H1 (cell line): ENCODE results near the gene PBX3. TPM values are rescaled to one million over a fixed set of nuclear protein-coding genes. Genes with fewer than 3 reads are reported as not detected.

Source experiments
- CTCF ChIA-PET: fragments of 300-600 bp; sonication (Branson Sonifier 250); formaldehyde crosslinking; loops from one replicate; lab custom pipeline; 2021; ENCODE audit not compliant: partially characterized antibody; lab: Charles Lee
- POLR2A ChIA-PET: fragments of 300-600 bp; sonication (Branson Sonifier 250); formaldehyde crosslinking; loops from one replicate; lab custom pipeline; 2021; ENCODE audit warnings: inconsistent platforms; ENCODE audit not compliant: partially characterized antibody; lab: Charles Lee
- DNase-seq, 2 experiments: peaks; one replicate each; pipeline versions ENCODE4 v3.0.0 to v3.0.0-alpha.2; 2010 to 2022; ENCODE audit warnings: low spot score in 2 of 2, low read depth in 1 of 2, mixed read lengths in 1 of 2
- FAIRE-seq: peaks from 2 replicates; lab custom pipeline; 2011; peaks lifted over from hg19 to GRCh38; lab: Jason Lieb, UNC
- H2AFZ ChIP-seq: 2 replicates; pipeline ENCODE4 v1.8.1; 2012; ENCODE audit warnings: low read length, inconsistent platforms
- H2AK5ac ChIP-seq: 2 replicates; pipeline ENCODE4 v1.6.1; 2013; ENCODE audit warnings: low read depth, low read length
- H2BK120ac ChIP-seq: replicated peaks from 2 replicates; pipeline ENCODE3; 2013; ENCODE audit warnings: low read depth, low read length, inconsistent platforms
- H2BK12ac ChIP-seq: 2 replicates; pipeline ENCODE4 v1.6.1; 2013; ENCODE audit warnings: low read depth, low read length
- H2BK15ac ChIP-seq: 2 replicates; pipeline ENCODE4 v1.6.1; 2013; ENCODE audit warnings: low read length
- H2BK20ac ChIP-seq: 2 replicates; pipeline ENCODE4 v1.6.1; 2013; ENCODE audit warnings: low read length
- H2BK5ac ChIP-seq: 2 replicates; pipeline ENCODE4 v1.6.1; 2013; ENCODE audit warnings: low read depth, low read length
- H3K14ac ChIP-seq: 2 replicates; pipeline ENCODE4 v1.6.1; 2013; ENCODE audit warnings: inconsistent platforms; ENCODE audit not compliant: insufficient read length
- H3K18ac ChIP-seq: 2 replicates; pipeline ENCODE4 v1.6.1; 2013; ENCODE audit warnings: low read length; ENCODE audit errors: extremely low read depth
- H3K23ac ChIP-seq: 2 replicates; pipeline ENCODE4 v1.6.1; 2013; ENCODE audit warnings: inconsistent platforms; ENCODE audit not compliant: insufficient read length
- H3K23me2 ChIP-seq: 2 replicates; pipeline ENCODE4 v1.6.1; 2013; ENCODE audit warnings: low read depth, low read length
- H3K27ac ChIP-seq: 2 replicates; pipeline ENCODE4 v1.6.1; 2011; ENCODE audit warnings: low read depth, low read length, inconsistent platforms
- H3K27me3 ChIP-seq, 4 experiments: replicated peaks in 1 of 4; 1 replicate in 1 of 4; 2 replicates in 3 of 4; pipeline versions ENCODE4 v1.6.1 to v1.8.1; 2011 to 2013; ENCODE audit warnings: low read length in 3 of 4, mild to moderate bottlenecking in 3 of 4, inconsistent platforms in 2 of 4, mixed read lengths in 2 of 4, moderate library complexity in 1 of 4; ENCODE audit not compliant: control insufficient read depth in 3 of 4, insufficient read depth in 3 of 4; ENCODE audit errors: extremely low read depth in 1 of 4
- H3K36me3 ChIP-seq, 4 experiments: 2 replicates each; pipeline versions ENCODE4 v1.6.1 to v1.8.1; 2011 to 2013; ENCODE audit warnings: mild to moderate bottlenecking in 4 of 4, low read length in 3 of 4, moderate library complexity in 2 of 4, control low read depth in 1 of 4, inconsistent platforms in 1 of 4; ENCODE audit not compliant: insufficient read depth in 4 of 4, control insufficient read depth in 2 of 4
- H3K4ac ChIP-seq: replicated peaks from 2 replicates; pipeline ENCODE3; 2013; ENCODE audit warnings: low read length, low read depth, mixed read lengths, inconsistent platforms; ENCODE audit not compliant: insufficient read length
- H3K4me1 ChIP-seq, 4 experiments: replicated peaks in 1 of 4; 1 replicate in 1 of 4; 2 replicates in 3 of 4; pipeline versions ENCODE4 v1.6.1 to v1.8.1; 2011 to 2013; ENCODE audit warnings: low read length in 3 of 4, inconsistent platforms in 2 of 4, mixed read lengths in 1 of 4; ENCODE audit not compliant: insufficient read depth in 4 of 4, control insufficient read depth in 3 of 4
- H3K4me2 ChIP-seq, 2 experiments: 2 replicates each; pipeline versions ENCODE4 v1.6.1 to v1.8.1; 2011 to 2013; ENCODE audit warnings: low read depth in 2 of 2, low read length in 2 of 2, control low read depth in 1 of 2, inconsistent platforms in 1 of 2, mild to moderate bottlenecking in 1 of 2; ENCODE audit not compliant: insufficient read depth in 1 of 2
- H3K4me3 ChIP-seq, 4 experiments: fragments of 200-600, 300-600 bp in 1 of 4; sonication (generic), shearing (Covaris generic), sonication (Bioruptor Twin) in 1 of 4; 2 replicates each; pipeline versions ENCODE4 v1.5.1 to v1.8.1; 2011 to 2016; ENCODE audit warnings: low read length in 4 of 4, low read depth in 3 of 4, control low read depth in 2 of 4, inconsistent platforms in 2 of 4, mild to moderate bottlenecking in 2 of 4, mixed read lengths in 1 of 4, moderate library complexity in 1 of 4; ENCODE audit not compliant: insufficient read depth in 2 of 4; ENCODE audit errors: extremely low read depth in 1 of 4
- H3K56ac ChIP-seq: replicated peaks from 2 replicates; pipeline ENCODE3; 2013; ENCODE audit warnings: low read depth, mild to moderate bottlenecking, mixed read lengths, low read length, inconsistent platforms; ENCODE audit not compliant: insufficient read length
- H3K79me1 ChIP-seq: 2 replicates; pipeline ENCODE4 v1.6.1; 2013; ENCODE audit warnings: low read depth, low read length, control low read depth
- H3K79me2 ChIP-seq, 2 experiments: 2 replicates each; pipeline versions ENCODE4 v1.6.1 to v1.8.1; 2012 to 2013; ENCODE audit warnings: low read length in 2 of 2, mild to moderate bottlenecking in 2 of 2, inconsistent platforms in 1 of 2; ENCODE audit not compliant: insufficient read depth in 2 of 2, control insufficient read depth in 1 of 2
- H3K9ac ChIP-seq, 4 experiments: replicated peaks in 1 of 4; 1 replicate in 1 of 4; 2 replicates in 3 of 4; pipeline versions ENCODE4 v1.6.1 to v1.8.1; 2011 to 2013; ENCODE audit warnings: low read depth in 3 of 4, low read length in 3 of 4, control low read depth in 2 of 4, mild to moderate bottlenecking in 2 of 4, moderate library complexity in 2 of 4, inconsistent platforms in 1 of 4; ENCODE audit errors: extremely low read depth in 1 of 4
- H3K9me3 ChIP-seq, 2 experiments: 2 replicates each; pipeline versions ENCODE4 v1.6.1 to v1.8.1; 2012 to 2013; ENCODE audit warnings: mild to moderate bottlenecking in 2 of 2, moderate library complexity in 2 of 2, control low read depth in 1 of 2, inconsistent platforms in 1 of 2, low read depth in 1 of 2, low read length in 1 of 2, mixed read lengths in 1 of 2; ENCODE audit not compliant: insufficient read depth in 2 of 2
- H4K20me1 ChIP-seq, 2 experiments: replicated peaks in 1 of 2; 2 replicates each; pipeline versions ENCODE3 to v1.8.1; 2011 to 2013; ENCODE audit warnings: inconsistent platforms in 2 of 2, low read length in 2 of 2, mild to moderate bottlenecking in 1 of 2; ENCODE audit not compliant: insufficient read depth in 2 of 2, control insufficient read depth in 1 of 2
- H4K5ac ChIP-seq: 2 replicates; pipeline ENCODE4 v1.6.1; 2013; ENCODE audit warnings: low read length, low read depth, mixed read lengths, inconsistent platforms; ENCODE audit not compliant: insufficient read length
- H4K8ac ChIP-seq: 2 replicates; pipeline ENCODE4 v1.8.0; 2013; ENCODE audit warnings: mild to moderate bottlenecking, moderate library complexity, low read length, inconsistent platforms; ENCODE audit not compliant: insufficient read depth; ENCODE audit errors: extremely low read depth
- H4K91ac ChIP-seq: replicated peaks from 2 replicates; pipeline ENCODE3; 2013; ENCODE audit warnings: low read length, mixed read lengths, inconsistent platforms; ENCODE audit not compliant: insufficient read length
- BRCA1 ChIP-seq: IDR thresholded peaks from 2 replicates; pipeline ENCODE4 v1.6.1; 2012; ENCODE audit warnings: low read depth, low read length, improper control_type of control experiment
- CREB1 ChIP-seq: IDR thresholded peaks from 2 replicates; pipeline ENCODE4 v1.6.1; 2012; ENCODE audit warnings: inconsistent platforms
- EP300 ChIP-seq, 2 experiments: IDR thresholded peaks; 1 replicate in 1 of 2; 2 replicates in 1 of 2; pipeline ENCODE4 v1.6.1; 2011 to 2012; ENCODE audit warnings: low read depth in 2 of 2, low read length in 2 of 2, mild to moderate bottlenecking in 2 of 2, borderline replicate concordance in 1 of 2, inconsistent platforms in 1 of 2, moderate library complexity in 1 of 2
- MAFK ChIP-seq: IDR thresholded peaks from 2 replicates; pipeline ENCODE4 v1.6.1; 2012; ENCODE audit warnings: low read depth, mild to moderate bottlenecking, improper control_type of control experiment, low read length
- NANOG ChIP-seq: IDR thresholded peaks from 2 replicates; pipeline ENCODE4 v1.6.1; 2011; ENCODE audit warnings: low read length, low read depth, mild to moderate bottlenecking, inconsistent platforms; ENCODE audit not compliant: insufficient read depth, poor library complexity, severe bottlenecking
- NRF1 ChIP-seq: IDR thresholded peaks from 2 replicates; pipeline ENCODE4 v1.6.1; 2011; ENCODE audit warnings: mild to moderate bottlenecking, low read depth, low read length, improper control_type of control experiment
- PHF8 ChIP-seq: fragments of 200-600 bp; sonication (generic); conservative IDR thresholded peaks from 2 replicates; pipeline ENCODE4 v1.7.1; 2012; ENCODE audit warnings: low read depth, mild to moderate bottlenecking, inconsistent platforms, low read length, moderate library complexity
- RBBP5 ChIP-seq: IDR thresholded peaks from 2 replicates; pipeline ENCODE4 v1.7.1; 2012; ENCODE audit warnings: low read depth, mild to moderate bottlenecking, inconsistent platforms, low read length, moderate library complexity, borderline replicate concordance
- RFX5 ChIP-seq: IDR thresholded peaks from 2 replicates; pipeline ENCODE4 v1.6.1; 2011; ENCODE audit warnings: low read depth, low read length, improper control_type of control experiment, borderline replicate concordance
- RXRA ChIP-seq: IDR thresholded peaks from 2 replicates; pipeline ENCODE4 v1.6.1; 2011; ENCODE audit warnings: low read depth, mild to moderate bottlenecking, low read length, moderate library complexity; ENCODE audit not compliant: insufficient read depth
- SUZ12 ChIP-seq: fragments of 200-600 bp; sonication (generic); IDR thresholded peaks from 2 replicates; pipeline ENCODE4 v1.6.1; 2012; ENCODE audit warnings: mild to moderate bottlenecking, inconsistent platforms, low read length, moderate library complexity, mixed read lengths
- TAF1 ChIP-seq: IDR thresholded peaks from 2 replicates; pipeline ENCODE4 v1.6.1; 2011; ENCODE audit warnings: mild to moderate bottlenecking, low read depth, low read length
- TCF12 ChIP-seq: IDR thresholded peaks from 2 replicates; pipeline ENCODE4 v1.6.1; 2011; ENCODE audit warnings: low read depth, mild to moderate bottlenecking, low read length
- WGBS, 2 experiments: shearing (Covaris generic) in 1 of 2; methylation state at CpG; one replicate each; pipeline versions ENCODE4 v1.1.6 to v1.1.7; 2013 to 2015; ENCODE audit warnings: low lambda C conversion rate in 2 of 2, mixed read lengths in 2 of 2, inconsistent platforms in 1 of 2, low coverage in 1 of 2, missing lambda C conversion rate in 1 of 2; ENCODE audit not compliant: insufficient replicate concordance in 2 of 2, insufficient coverage in 1 of 2, insufficient read length in 1 of 2; ENCODE audit errors: extremely low coverage in 1 of 2, missing lambda C conversion rate in 1 of 2; 5-methylcytosine and 5-hydroxymethylcytosine counted together
- polyA plus RNA-seq, 7 experiments: library from polyadenylated mRNA; depleted of rRNA in 3 of 7; stranded (reverse) in 5 of 7; unstranded in 2 of 7; fragments of >200 nt in 5 of 7; fragments of 200-250 nt in 2 of 7; gene quantifications; 1 replicate in 5 of 7; 2 replicates in 1 of 7; 4 replicates in 1 of 7; pipeline versions ENCODE4 v1.2.1 to v1.2.3, GENCODE V29; 2011 to 2013; ENCODE audit warnings: missing spikeins in 2 of 7, mixed read lengths in 2 of 7
- total RNA-seq: library from RNA; stranded (reverse); fragmentation: NEBNext Ultra II Directional; extraction: Animal tissue kit (Norgen Biotek cat#: 25700); gene quantifications from 2 replicates; pipeline ENCODE4 v1.2.1, GENCODE V29; 2021
- TF ChIP-seq, protein P1 (sequence below): IDR thresholded peaks from 2 replicates; pipeline ENCODE4 v1.6.1; 2011; ENCODE audit warnings: low read depth, mild to moderate bottlenecking, low read length; ENCODE audit not compliant: insufficient read depth

The PBX3 gene
- total and polyA plus RNA-seq, 2 of the 8 experiments (the other 6 are each of a cell fraction or from before 2014, with no cell fraction given) = 22.7 to 44.3 TPM

DNA sequence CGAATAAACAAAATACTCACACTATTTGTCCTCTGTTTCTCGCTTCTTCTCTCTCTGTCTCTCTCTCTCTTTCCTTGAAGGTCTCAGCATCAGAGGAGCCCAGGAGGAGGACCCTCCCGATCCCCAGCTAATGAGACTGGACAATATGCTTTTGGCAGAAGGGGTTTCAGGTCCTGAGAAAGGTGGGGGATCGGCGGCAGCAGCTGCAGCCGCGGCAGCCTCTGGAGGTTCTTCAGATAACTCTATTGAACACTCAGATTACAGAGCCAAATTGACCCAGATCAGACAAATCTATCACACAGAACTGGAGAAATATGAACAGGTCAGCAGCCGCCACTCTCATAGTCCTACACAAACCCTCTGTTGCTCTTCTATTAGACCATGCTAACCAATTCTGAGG is 168.4 kb downstream of the PBX3 start:
- H4K8ac ChIP-seq = no peak overlapping the region
- no peak overlapping the region for H2BK20ac ChIP-seq
- no peak overlapping the region for H3K23ac ChIP-seq
- no peak overlapping the region for H3K4me2 ChIP-seq
- peaks cover 0 to 4% (median 0%) of the 10 kb centered on the region in 4 experiments; a peak in 1 of 8 replicates for H3K36me3 ChIP-seq
- no peaks in the 10 kb centered on the region for H3K23me2 ChIP-seq
- no peak overlapping the region for H2AK5ac ChIP-seq
- H2BK12ac ChIP-seq = no peak overlapping the region
- H3K27me3 ChIP-seq = no peaks in the 10 kb centered on the region
- peaks cover 0 to 16% of the 10 kb centered on the region in 2 experiments; a peak in 2 of 4 replicates for H3K79me2 ChIP-seq
- 88% methylated on average over 8 of the region's 8 CpGs; no CpG with 5 or more reads in 1 of the 2 experiments for WGBS, 2 experiments
- H3K9me3 ChIP-seq = no peaks in the 10 kb centered on the region
- peaks cover 0 to 2% (median 1%) of the 10 kb centered on the region in 4 experiments; a peak in 1 of 7 replicates for H3K4me1 ChIP-seq
- no peak overlapping the region for H2BK15ac ChIP-seq
- no peaks in the 10 kb centered on the region for H3K79me1 ChIP-seq
- no peak overlapping the region for H4K91ac ChIP-seq
- FAIRE-seq (no peak), DNase-seq (no peak)
- H3K18ac ChIP-seq = no peak overlapping the region
- ChIA-PET POLR2A (interaction anchor here (0.6 kb wide), 1 partner anchor 18 kb away, joined by 3 read pairs; no protein-coding TSS in a partner anchor), CTCF (no interaction called here)
- H2BK5ac ChIP-seq = no peak overlapping the region
- H2BK120ac ChIP-seq = no peak overlapping the region
- H3K4ac ChIP-seq = no peak overlapping the region
- H2AFZ ChIP-seq = no peak overlapping the region
- H3K27ac ChIP-seq = no peak overlapping the region
- peaks cover 3 to 5% of the 10 kb centered on the region in 2 experiments for H4K20me1 ChIP-seq
- no peak overlapping the region for H3K56ac ChIP-seq
- H4K5ac ChIP-seq = no peak overlapping the region
- no peak overlapping the region for H3K4me3 ChIP-seq
- H3K9ac ChIP-seq = no peak overlapping the region
- no peak overlapping the region for H3K14ac ChIP-seq
- TF ChIP-seq NANOG (no peak), RFX5 (no peak), EP300 (IDR thresholded peaks at IDR 0.05; ENCODE audit: borderline replicate concordance in 1 of 2, low read depth in 2 of 2, low read length in 2 of 2) (no peak), CREB1 (no peak), MAFK (no peak), PHF8 (no peak), SUZ12 (no peak), TAF1 (no peak), RBBP5 (no peak), NRF1 (no peak), RXRA (no peak), BRCA1 (no peak), TCF12 (no peak)
- TF ChIP-seq, protein P1, sequence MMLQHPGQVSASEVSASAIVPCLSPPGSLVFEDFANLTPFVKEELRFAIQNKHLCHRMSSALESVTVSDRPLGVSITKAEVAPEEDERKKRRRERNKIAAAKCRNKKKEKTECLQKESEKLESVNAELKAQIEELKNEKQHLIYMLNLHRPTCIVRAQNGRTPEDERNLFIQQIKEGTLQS = no peak
